ENCODE data around the gene PIEZO1.

PIEZO1 gene

GRCh38 chr16:88732172-88732960 is 52.7 kb downstream of the PIEZO1 start:
- DNase-seq: no peak

DNA sequence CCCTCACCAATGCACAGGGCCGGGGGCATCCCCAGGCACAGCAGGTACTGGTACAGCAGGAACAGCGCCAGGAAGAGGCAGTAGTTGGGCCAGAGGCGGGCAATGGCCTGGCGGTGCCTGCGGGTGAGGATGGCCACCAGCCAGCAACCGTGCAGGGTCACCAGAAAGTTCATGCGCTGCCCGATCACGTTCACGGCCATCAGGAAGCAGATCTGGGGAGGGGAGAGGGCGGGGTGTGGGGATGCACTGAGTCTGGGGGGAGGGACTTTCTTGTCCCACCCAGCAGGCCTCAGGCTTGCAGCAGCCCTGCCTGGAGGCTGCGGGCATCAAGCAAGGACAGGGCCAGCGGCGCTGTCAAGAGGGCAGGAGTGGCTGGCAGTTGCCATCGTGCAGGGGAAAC is 53.3 kb downstream of the PIEZO1 start:
- no peak for DNase-seq

DNA sequence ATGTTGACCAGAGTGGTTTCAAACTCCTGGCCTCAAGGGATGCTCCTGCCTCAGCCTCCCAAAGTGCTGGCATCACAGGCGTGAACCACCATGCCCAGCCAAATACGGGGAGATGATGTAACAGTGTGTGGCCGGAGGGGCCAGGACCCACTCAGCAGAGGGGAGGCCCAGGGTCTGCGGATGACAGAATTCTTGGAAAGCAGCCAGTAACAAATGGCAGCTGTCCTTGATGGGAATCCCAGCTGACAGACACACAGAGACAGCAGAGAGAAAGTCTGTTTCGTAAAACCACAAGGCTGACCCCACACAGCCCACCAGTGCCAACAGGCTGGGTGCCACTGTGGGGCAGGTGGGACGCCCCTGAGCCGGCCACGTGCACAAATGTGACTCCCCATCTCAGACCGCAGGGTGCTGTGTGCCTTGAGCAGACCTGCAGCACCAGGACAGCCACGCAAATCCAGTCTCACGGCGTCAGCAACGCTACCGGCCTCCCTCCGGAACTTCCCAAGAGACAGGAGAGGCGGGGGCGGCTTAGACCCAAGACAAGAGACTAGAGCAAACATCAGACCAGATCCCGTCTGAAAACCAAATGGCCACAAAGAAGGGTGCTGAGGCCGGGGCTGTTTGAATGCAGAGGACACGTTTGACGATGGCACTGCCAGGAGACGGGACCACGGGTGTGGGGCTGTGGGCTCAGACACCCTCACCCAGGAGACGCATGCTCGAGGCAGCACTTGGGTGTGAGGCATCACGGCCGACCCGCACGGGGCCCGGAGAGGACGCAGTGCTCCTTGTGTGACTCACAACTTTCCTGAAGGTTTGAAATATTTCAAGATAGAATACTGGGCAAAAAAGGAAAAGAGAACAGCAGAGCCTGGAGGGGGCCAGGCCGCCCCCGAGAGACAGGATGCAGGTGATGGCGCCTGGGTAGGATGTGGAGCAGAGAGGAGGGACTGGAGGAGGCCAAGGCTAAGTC is 54.1 kb downstream of the PIEZO1 start:
- no peak for DNase-seq

DNA sequence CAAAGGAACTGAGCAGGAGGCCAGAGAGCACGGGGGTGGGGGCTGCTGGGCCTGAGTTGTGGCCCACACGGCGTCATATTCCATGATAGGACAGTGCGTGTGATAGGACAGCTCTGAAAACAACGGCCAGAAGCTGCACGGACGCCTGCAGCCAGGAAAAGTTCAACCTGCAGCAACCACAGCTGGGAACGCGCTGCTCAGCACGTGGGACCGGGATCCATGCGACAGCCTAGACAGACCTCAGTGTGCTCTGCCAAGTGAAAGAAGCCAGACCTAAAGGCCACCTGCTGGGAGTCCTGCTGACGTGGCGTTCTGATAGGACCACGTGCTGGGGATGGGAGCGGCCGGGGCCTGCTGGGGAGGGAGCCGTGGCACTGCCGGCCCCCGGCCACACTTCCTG is 57.1 kb downstream of the PIEZO1 start:
- DNase-seq: no peak

DNA sequence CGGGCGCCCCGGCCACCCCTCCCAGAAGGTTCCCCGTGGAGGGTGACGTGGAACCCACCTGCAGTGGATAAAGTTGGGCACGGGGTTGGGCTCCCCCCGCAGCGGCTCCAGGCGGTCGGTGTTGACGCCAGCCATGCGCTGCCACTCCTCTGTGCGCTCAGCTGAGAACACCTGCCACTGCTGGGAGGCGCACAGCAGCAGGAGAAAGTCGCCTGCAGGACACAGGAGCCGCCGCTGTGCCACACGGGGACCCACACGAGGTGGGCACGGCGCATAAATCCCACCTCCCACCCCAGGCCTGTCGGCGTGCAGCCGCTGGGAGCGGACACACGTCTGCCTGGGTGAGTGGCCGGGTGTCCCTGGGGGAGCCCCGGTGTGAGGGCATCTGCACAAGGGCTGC is 58.0 kb downstream of the PIEZO1 start:
- no peak for DNase-seq

- no peak for DNase-seq
These were observed 58.6 kb downstream of the PIEZO1 start for GRCh38 chr16:88726408-88726749.

DNA sequence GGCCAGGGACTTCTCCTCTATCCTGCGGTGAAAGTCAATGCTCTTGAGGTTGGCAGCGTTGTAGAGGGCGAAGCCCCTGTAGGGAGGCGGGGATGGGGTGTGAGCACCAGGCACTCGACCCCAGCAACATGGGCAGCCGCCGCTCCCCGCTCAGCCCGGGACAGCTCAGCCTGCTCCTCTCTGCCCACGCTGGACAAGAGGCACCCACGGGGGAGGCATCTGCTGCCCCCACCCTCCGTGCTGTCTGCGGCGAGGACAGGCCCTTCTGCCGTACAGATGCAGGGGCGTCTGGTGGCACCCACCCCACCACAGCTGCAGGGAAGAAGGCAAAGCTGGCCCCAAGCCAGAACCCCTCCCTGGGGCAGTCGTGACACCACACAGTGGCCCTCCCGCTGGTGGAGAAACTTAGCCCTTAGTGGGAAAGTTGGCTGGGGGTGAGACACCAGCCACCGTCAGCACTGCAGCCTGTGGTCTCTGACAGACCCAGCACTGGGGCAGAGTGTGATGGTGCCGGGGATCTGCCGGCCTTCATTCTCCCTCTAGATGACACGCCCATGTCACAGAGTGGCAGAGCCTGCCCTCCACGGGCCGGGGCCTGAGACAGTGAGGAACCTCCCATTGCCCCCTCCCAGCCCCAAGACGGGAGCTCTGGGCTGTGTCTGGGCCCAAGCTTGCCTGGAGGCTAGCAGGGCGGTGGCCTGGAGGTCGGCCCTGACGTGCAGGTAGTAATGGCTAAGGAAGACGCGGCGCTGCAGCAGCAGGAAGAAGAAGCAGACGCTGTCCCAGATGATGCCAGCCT is 59.2 kb downstream of the PIEZO1 start:
- no peak for DNase-seq

DNA sequence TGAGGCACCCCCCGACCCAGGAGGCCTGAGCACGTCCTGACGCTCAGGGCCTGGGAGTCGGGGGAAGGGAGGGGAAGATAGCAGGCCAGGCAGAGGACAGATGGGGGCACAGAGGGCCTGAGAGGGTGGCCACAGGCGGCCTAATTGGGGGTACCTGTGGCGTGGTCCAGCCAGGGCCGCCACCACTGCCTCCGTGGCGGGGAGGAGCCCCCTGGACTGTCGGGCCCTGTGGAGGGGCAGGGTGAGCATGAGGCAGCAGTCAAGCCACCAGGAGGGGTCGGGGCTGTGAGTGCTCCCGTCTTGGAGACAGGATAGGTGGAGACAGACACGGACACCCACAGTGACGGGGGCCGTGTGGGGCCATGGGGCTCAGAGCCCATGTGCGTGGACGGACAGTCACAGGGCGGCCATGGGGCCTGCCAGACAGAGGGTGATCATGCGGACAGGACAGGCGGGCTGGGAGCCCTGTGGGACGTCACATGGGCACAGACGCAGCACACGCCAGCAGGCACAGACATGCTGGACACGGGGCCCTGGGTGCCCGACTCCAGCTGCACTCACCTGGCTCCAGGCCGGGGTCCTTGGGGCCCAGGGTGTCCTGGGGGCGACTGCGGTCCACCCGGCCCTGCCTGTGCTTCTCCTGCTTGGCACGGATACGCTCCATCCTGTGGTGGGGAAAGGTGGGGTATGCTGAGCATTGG is 60.0 kb downstream of the PIEZO1 start:
- DNase-seq: no peak

DNA sequence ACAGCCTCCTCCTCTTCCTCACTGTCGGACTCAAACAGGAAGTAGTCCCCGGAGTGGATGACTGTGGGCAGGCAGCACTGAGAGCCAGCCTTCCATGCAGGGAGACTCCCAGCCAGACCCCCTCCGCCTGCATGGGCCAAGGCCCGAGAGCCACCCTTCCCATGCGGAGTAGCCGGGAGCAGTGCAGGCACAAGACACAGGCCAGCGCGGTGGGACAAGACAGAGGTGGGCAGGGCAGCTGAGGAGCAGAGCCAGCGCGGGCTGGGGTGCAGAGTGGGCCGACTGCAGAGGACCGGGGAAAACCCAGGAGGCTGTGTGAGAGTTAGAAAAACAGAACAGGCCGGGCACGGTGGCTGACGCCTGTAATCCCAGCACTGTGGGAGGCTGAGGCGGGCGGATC is 61.1 kb downstream of the PIEZO1 start:
- no peak for DNase-seq

GRCh38 chr16:88723507-88723887 is 61.5 kb downstream of the PIEZO1 start:
- no peak for DNase-seq

DNA sequence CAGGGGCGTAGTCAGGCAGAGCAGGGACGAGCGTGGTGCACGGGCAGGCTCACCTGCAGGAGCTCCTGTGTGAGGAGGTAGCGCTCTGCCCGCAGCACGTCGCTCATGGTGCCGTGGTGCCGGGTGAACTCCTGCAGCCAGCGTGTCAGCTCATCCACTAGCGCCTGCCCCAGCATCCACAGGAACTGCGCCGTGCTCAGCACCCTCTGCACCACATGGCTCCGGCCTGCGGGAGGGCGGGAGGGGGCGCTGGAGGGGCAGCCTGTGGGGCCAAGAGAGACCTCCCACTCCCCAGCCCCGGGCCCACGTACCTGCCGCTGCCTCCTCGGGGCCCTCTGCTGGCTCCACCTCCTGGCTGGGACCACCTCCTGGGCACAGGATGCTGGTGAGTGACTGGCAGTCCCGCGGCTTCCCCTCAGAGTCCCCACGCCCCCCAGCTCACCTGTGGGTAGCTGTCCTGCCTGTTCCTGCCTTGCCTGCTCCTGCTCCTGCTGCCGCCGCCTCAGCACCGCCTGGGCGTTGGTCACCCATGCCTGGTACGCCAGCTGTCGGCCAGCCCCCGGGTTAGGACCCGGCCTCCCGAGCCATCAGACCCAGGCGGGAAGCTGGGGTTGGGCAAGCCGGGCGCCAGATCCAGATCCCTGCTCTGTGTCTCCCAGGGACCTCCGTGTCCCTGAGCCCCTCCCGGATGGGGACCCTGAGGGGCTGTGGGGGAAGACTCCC is 62.1 kb downstream of the PIEZO1 start:
- no peak for DNase-seq

DNA sequence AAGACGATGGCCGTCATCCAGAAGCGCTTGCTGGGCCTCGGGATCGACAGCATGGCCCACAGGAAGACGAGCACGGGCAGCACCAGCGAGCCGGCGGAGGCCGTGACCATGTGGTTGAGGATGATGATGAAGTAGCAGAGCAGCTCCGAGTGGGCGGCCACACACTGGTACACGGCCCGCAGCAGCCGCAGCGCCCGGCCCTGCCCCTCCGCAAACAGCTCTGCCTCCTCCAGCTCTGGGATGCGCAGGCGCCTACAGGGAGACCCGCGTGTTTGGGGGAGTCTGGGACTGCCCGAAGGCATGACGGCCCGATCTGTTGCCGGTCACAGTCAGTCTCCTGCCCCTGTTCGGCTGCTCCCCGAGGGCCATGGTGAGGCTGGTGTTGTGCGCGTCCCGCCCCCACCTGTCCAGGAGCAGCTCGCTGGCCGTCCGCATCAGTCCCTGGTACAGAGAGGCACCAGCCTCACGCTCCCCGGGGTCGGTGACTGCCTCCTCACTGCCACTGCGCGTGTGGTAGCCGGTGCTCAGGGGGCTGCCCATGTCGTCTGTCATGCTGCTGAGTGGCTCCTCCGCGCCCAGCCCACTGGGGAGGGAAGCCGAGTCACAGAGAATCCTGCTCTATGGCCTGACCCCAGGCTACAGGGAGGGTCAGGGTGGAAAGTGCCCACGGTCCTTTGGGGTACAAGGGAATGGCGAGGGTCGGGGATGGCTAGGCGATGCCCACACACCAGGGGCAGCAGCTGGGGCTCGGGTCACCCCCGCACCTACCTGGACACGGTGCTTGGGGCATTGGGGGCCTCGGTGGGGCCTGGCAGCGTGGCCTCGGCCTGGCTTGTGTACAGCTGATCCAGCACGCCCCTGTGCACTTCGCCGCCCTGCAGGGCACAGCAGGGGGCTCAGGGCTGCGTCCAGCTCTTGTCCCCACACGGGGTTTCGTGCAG is 62.9 kb downstream of the PIEZO1 start:
- DNase-seq: no peak

DNA sequence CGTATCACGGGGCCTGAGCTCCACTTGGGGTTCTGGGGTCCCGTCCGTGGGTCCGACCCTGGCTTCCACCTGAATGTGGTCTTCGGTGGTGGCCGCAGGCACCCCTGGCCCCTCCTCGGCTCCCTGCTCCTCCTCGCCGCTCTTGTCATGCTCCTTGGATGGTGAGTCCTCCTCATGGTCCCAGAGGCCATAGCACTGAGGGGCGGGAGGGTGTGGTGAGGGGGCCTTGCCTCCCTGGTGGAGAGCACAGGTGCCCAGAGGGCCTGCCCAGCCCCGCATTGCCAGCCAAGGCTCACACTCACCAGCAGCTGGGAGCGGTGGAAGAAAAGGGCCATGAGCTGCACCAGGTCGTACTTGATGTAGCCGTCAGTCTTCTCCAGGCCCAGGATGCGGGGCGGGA is 63.8 kb downstream of the PIEZO1 start:
- no peak for DNase-seq

GRCh38 chr16:88720396-88720970 is 64.5 kb downstream of the PIEZO1 start:
- DNase-seq: no peak

DNA sequence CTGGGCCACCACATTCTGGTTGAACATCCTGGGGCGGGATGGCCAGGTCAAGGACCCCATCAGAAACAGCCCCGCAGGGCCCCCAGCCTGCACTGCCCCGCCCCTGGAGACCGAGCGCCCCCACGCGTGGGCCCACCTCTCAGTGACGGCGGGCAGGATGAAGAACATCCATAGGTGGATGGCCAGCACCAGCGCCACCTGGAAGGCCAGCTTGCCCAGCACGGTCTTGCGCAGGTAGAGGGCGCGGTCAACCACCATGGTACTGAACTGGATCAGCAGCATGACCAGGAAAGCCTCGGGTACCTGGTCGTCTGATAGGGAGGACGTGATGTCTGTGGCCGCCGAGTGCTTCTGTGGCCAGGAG is 65.1 kb downstream of the PIEZO1 start:
- no peak for DNase-seq

DNA sequence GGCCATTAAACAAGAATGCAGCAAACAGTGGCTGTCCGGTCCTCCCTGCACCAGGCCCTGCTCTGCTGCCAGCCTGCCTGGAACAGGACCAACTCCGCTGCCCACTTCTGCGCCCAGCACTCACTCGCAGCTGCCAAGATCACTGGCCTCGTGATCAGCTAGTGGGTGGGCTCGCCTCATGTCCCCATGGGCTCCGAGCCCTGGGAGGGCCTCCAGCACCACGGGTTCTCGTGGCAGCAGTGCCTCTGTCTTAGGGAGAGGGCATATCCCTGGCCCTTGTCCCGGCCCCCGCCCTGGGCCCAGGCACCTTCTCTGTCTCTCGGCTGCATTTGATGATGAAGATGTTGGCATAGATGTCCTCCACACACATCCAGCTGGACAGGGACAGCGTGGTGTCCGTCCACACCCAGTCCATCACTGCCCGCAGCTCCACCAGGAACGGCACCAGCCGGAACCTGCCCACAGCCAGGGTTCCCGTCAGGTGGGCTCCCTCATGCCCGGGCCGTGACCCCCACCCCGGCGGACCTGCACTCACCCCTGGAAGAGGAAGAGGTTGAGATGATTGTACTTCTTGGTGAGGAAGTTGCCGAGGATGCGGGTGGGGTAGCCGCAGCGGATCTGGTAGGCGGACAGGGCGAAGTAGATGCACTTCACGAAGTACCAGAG is 65.6 kb downstream of the PIEZO1 start:
- no peak for DNase-seq

GRCh38 chr16:88718178-88718577 is 66.8 kb downstream of the PIEZO1 start:
- no peak for DNase-seq

- DNase-seq: no peak
These were observed 68.4 kb downstream of the PIEZO1 start for GRCh38 chr16:88716601-88717001.

DNA sequence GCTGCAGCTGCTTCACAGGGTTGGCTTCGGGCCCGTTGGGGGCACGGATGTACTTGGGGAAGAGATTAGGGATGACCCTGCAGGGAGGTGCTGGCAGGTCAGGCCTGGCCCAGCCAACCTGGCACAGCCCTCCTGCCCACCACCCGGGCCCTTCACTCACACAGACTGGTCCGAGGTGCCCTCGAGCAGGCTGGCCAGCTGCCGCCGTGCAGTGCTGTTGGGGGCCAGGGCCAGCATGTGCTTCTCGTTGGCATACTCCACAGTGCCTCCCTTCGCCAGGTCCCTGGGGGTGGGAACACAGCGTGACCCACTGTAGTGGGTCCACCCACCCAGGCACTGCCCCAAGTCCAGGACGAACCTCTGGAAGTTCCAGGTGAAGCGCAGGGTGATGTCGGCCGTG is 68.8 kb downstream of the PIEZO1 start:
- no peak for DNase-seq

Measured in stimulated activated CD4-positive, alpha-beta T cell treated with anti-CD3 and anti-CD28 coated beads, Interleukin-2, amount 100 ng/mL, for 24 hours (primary cell).